Measurements from ENCODE around the gene CES2. TPM values are rescaled to one million over a fixed set of nuclear protein-coding genes. Genes with fewer than 3 reads are reported as not detected.

The CES2 gene
- polyA plus RNA-seq, 1 experiment = 33.3 TPM

GRCh38 chr16:66959704-66960161 is 24.4 kb downstream of the CES2 start:
- ChIA-PET CTCF (interaction anchor here (0.6 to 4.6 kb wide), 9 partner anchors 13 to 318 kb away, joined by 3 to 50 read pairs (median 4); no protein-coding TSS in a partner anchor), POLR2A (no interaction called here)
- no peak for TF ChIP-seq CTCF (IDR thresholded peaks at IDR 0.05; ENCODE audit: insufficient read depth, low read depth, low read length)

GRCh38 chr16:66960270-66960669 is 25.0 kb downstream of the CES2 start:
- H3K27me3 ChIP-seq (ENCODE audit: control insufficient read depth, insufficient read depth, low read length) = peaks cover 12% of the 10 kb centered on the region
- ChIA-PET CTCF (interaction anchor here (0.6 to 4.6 kb wide), 9 partner anchors 13 to 318 kb away, joined by 3 to 50 read pairs (median 3); no protein-coding TSS in a partner anchor), POLR2A (no interaction called here)
- TF ChIP-seq CTCF (IDR thresholded peaks at IDR 0.05; ENCODE audit: insufficient read depth, low read depth, low read length) = no peak
- no peak overlapping the region for H3K4me3 ChIP-seq (ENCODE audit: low read depth, low read length)
- H3K36me3 ChIP-seq (ENCODE audit: control insufficient read depth, insufficient read depth, low read length) = no peaks in the 10 kb centered on the region
- DNase-seq (ENCODE audit: low read depth) = no peak

More at GRCh38 chr16:66959704-66960161, 24.4 kb downstream of the CES2 start:
- Histone ChIP-seq H3K27me3 (ENCODE audit: control insufficient read depth, insufficient read depth, low read length) (peaks cover 9% of the 10 kb centered on the region), H3K36me3 (ENCODE audit: control insufficient read depth, insufficient read depth, low read length) (no peaks in the 10 kb centered on the region), H3K4me3 (ENCODE audit: low read depth, low read length) (no peak overlapping the region)
- no peak for DNase-seq (ENCODE audit: low read depth)

GRCh38 chr16:66961065-66961744 is 25.9 kb downstream of the CES2 start, which contains the start of gene CES3:
TSS of gene CES3 (plus strand) at chr16:66961266. CDS start at chr16:66961308, 42 bp downstream.
- ChIA-PET POLR2A (no interaction called here), CTCF (interaction anchor here (0.7 to 4.6 kb wide), 13 partner anchors 12 to 225 kb away, joined by 3 to 50 read pairs (median 3); partner anchors contain the start of gene B3GNT9)
- Histone ChIP-seq H3K36me3 (ENCODE audit: control insufficient read depth, insufficient read depth, low read length) (no peaks in the 10 kb centered on the region), H3K4me3 (ENCODE audit: low read depth, low read length) (no peak within 1 kb of the TSS), H3K27me3 (ENCODE audit: control insufficient read depth, insufficient read depth, low read length) (peaks cover 17% of the 10 kb centered on the region)
- peak; percentile 86 for TF ChIP-seq CTCF (IDR thresholded peaks at IDR 0.05; ENCODE audit: insufficient read depth, low read depth, low read length)
- no peak for DNase-seq (ENCODE audit: low read depth)

GRCh38 chr16:66961914-66962313 is 26.6 kb downstream of the CES2 start:
- no peak for DNase-seq (ENCODE audit: low read depth)
- ChIA-PET CTCF (interaction anchor here (0.9 to 5.3 kb wide), 7 partner anchors 8 to 193 kb away, joined by 3 to 50 read pairs (median 4); partner anchors contain the start of gene B3GNT9), POLR2A (no interaction called here)
- Histone ChIP-seq H3K36me3 (ENCODE audit: control insufficient read depth, insufficient read depth, low read length) (no peaks in the 10 kb centered on the region), H3K4me3 (ENCODE audit: low read depth, low read length) (no peak overlapping the region), H3K27me3 (ENCODE audit: control insufficient read depth, insufficient read depth, low read length) (peaks cover 17% of the 10 kb centered on the region)
- no peak for TF ChIP-seq CTCF (IDR thresholded peaks at IDR 0.05; ENCODE audit: insufficient read depth, low read depth, low read length)

GRCh38 chr16:66964049-66964448 is 28.7 kb downstream of the CES2 start:
- H3K27me3 ChIP-seq (ENCODE audit: control insufficient read depth, insufficient read depth, low read length) = peaks cover 18% of the 10 kb centered on the region
- no peak overlapping the region for H3K4me3 ChIP-seq (ENCODE audit: low read depth, low read length)
- TF ChIP-seq CTCF (IDR thresholded peaks at IDR 0.05; ENCODE audit: insufficient read depth, low read depth, low read length) = no peak
- POLR2A ChIA-PET = no interaction called here
- H3K36me3 ChIP-seq (ENCODE audit: control insufficient read depth, insufficient read depth, low read length) = no peaks in the 10 kb centered on the region
- DNase-seq (ENCODE audit: low read depth) = no peak
- CTCF ChIA-PET = interaction anchor here (0.9 to 5.3 kb wide), 8 partner anchors 8 to 199 kb away, joined by 3 to 23 read pairs (median 4); no protein-coding TSS in a partner anchor
